ENCODE measurements around the gene EFHC1. TPM values are rescaled to one million over a fixed set of nuclear protein-coding genes. Genes with fewer than 3 reads are reported as not detected.

The EFHC1 gene
- total RNA-seq, 2 donors from 2014 or later, result 19.4 to 23.5 TPM

- Histone ChIP-seq H3K9me3 (no peaks in the 10 kb centered on the region), H3K36me3 (no peaks in the 10 kb centered on the region), H3K4me1 (replicated peaks) (no peaks in the 10 kb centered on the region), H3K27me3 (replicated peaks; ENCODE audit: insufficient read depth) (no peaks in the 10 kb centered on the region), H3K27ac (no peak overlapping the region), H3K4me3 (no peak overlapping the region)
- TF ChIP-seq POLR2AphosphoS5 (IDR thresholded peaks at IDR 0.05) (no peak), POLR2A (IDR thresholded peaks at IDR 0.05) (no peak), CTCF (IDR thresholded peaks at IDR 0.05) (no peak)
- intact Hi-C loops (cut with DNase I), result no loop called here
- DNase-seq (ENCODE audit: low spot score), result no peak
- WGBS, result 91% methylated on average over 3 of the region's 3 CpGs
These were observed 144.7 kb downstream of the EFHC1 start for GRCh38 chr6:52564856-52565255.

GRCh38 chr6:52566201-52566600, 146.1 kb downstream of the EFHC1 start:
- WGBS, result 81% methylated on average over 2 of the region's 2 CpGs
- no peaks in the 10 kb centered on the region for H3K36me3 ChIP-seq
- TF ChIP-seq CTCF (IDR thresholded peaks at IDR 0.05) (no peak), POLR2A (IDR thresholded peaks at IDR 0.05) (no peak), POLR2AphosphoS5 (IDR thresholded peaks at IDR 0.05) (no peak)
- no peaks in the 10 kb centered on the region for H3K9me3 ChIP-seq
- H3K27ac ChIP-seq, result no peak overlapping the region
- no peaks in the 10 kb centered on the region for H3K27me3 ChIP-seq (replicated peaks; ENCODE audit: insufficient read depth)
- no peak overlapping the region for H3K4me3 ChIP-seq
- no peak for DNase-seq (ENCODE audit: low spot score)
- no peaks in the 10 kb centered on the region for H3K4me1 ChIP-seq (replicated peaks)
- intact Hi-C loops (cut with DNase I), result no loop called here

GRCh38 chr6:52566853-52567279, 146.7 kb downstream of the EFHC1 start:
- no peak for TF ChIP-seq POLR2AphosphoS5 (IDR thresholded peaks at IDR 0.05)
- no peak for TF ChIP-seq POLR2A (IDR thresholded peaks at IDR 0.05)
- no peak for TF ChIP-seq CTCF (IDR thresholded peaks at IDR 0.05)
- no peak overlapping the region for H3K4me3 ChIP-seq
- 66% methylated on average over 3 of the region's 3 CpGs for WGBS
- intact Hi-C loops (cut with DNase I), result no loop called here
- no peak for DNase-seq (ENCODE audit: low spot score)
- no peaks in the 10 kb centered on the region for H3K9me3 ChIP-seq
- H3K27me3 ChIP-seq (replicated peaks; ENCODE audit: insufficient read depth), result no peaks in the 10 kb centered on the region
- H3K27ac ChIP-seq, result no peak overlapping the region
- H3K4me1 ChIP-seq (replicated peaks), result no peaks in the 10 kb centered on the region
- no peaks in the 10 kb centered on the region for H3K36me3 ChIP-seq

GRCh38 chr6:52568320-52568719, 148.2 kb downstream of the EFHC1 start:
- Histone ChIP-seq H3K27ac (no peak overlapping the region), H3K4me3 (no peak overlapping the region), H3K27me3 (replicated peaks; ENCODE audit: insufficient read depth) (no peaks in the 10 kb centered on the region), H3K9me3 (no peaks in the 10 kb centered on the region), H3K36me3 (no peaks in the 10 kb centered on the region), H3K4me1 (replicated peaks) (no peaks in the 10 kb centered on the region)
- intact Hi-C loops (cut with DNase I), result no loop called here
- WGBS, result 82% methylated on average over 4 of the region's 4 CpGs
- TF ChIP-seq POLR2AphosphoS5 (IDR thresholded peaks at IDR 0.05) (peak; percentile 17), CTCF (IDR thresholded peaks at IDR 0.05) (no peak), POLR2A (IDR thresholded peaks at IDR 0.05) (no peak)
- no peak for DNase-seq (ENCODE audit: low spot score)

DNA sequence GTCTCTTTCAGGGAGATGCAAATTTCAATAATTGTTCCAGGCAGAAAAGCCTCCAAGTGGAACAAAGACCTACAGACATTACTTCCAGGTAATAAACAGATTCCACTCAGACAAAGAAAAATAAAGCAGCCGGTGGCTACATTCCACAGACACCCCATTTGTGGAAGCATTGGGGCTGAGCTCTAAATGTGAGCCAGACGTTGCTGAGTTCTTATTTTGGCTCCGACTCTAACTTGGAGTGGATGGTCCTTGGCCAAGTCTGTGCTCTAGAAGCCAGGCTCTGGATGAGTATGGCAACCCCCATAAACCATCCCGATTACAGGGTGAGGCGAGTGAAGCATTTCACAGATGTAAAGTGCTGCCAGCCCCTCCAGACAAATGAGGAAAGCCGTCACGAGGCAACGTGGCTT, 150.2 kb downstream of the EFHC1 start:
- 22% methylated on average over 8 of the region's 8 CpGs for WGBS
- H3K27me3 ChIP-seq (replicated peaks; ENCODE audit: insufficient read depth), result no peaks in the 10 kb centered on the region
- H3K9me3 ChIP-seq, result no peaks in the 10 kb centered on the region
- H3K27ac ChIP-seq, result no peak overlapping the region
- no peaks in the 10 kb centered on the region for H3K4me1 ChIP-seq (replicated peaks)
- intact Hi-C loops (cut with DNase I), result loop anchor here (5.0 to 10.0 kb wide), 3 partner anchors 58 to 285 kb away; partner anchors contain the start of gene MCM3
- TF ChIP-seq CTCF (IDR thresholded peaks at IDR 0.05), result no peak
- no peak for TF ChIP-seq POLR2AphosphoS5 (IDR thresholded peaks at IDR 0.05)
- no peak for TF ChIP-seq POLR2A (IDR thresholded peaks at IDR 0.05)
- no peaks in the 10 kb centered on the region for H3K36me3 ChIP-seq
- no peak for DNase-seq (ENCODE audit: low spot score)
- no peak overlapping the region for H3K4me3 ChIP-seq

Data from prostate gland (tissue), 2 donors.